Smooth muscle cell (in vitro differentiated cells): Measurements from ENCODE around the gene SOAT2. TPM values are rescaled to one million over a fixed set of nuclear protein-coding genes. Genes with fewer than 3 reads are reported as not detected.

Experiments used
- DNase-seq: peaks from one replicate; lab custom pipeline; 2025; ENCODE audit not compliant: unreplicated experiment; lab: John Stamatoyannopoulos, UW
- H2AFZ ChIP-seq: fragments of 200-600 bp; sonication (generic); 2 replicates; pipeline ENCODE4 v1.6.0; 2016; ENCODE audit warnings: antibody characterized with exemption, low read depth, mild to moderate bottlenecking
- H3F3A ChIP-seq: fragments of 200-600 bp; sonication (generic); 2 replicates; pipeline ENCODE4 v1.6.0; 2017; ENCODE audit warnings: antibody characterized with exemption, low read depth
- H3K27ac ChIP-seq: fragments of 200-600 bp; sonication (generic); 2 replicates; pipeline ENCODE4 v1.5.1; 2016; ENCODE audit warnings: low read depth, mild to moderate bottlenecking
- H3K27me3 ChIP-seq: fragments of 200-600 bp; sonication (generic); 2 replicates; pipeline ENCODE4 v1.6.1; 2016; ENCODE audit warnings: low read depth, mild to moderate bottlenecking
- H3K36me3 ChIP-seq: fragments of 200-600 bp; sonication (generic); 2 replicates; pipeline ENCODE4 v1.5.1; 2016; ENCODE audit warnings: low read depth
- H3K4me1 ChIP-seq: fragments of 200-600 bp; sonication (generic); 2 replicates; pipeline ENCODE4 v1.5.1; 2016; ENCODE audit warnings: low read depth
- H3K4me2 ChIP-seq: fragments of 200-600 bp; sonication (generic); 2 replicates; pipeline ENCODE4 v1.6.0; 2016; ENCODE audit warnings: mild to moderate bottlenecking
- H3K4me3 ChIP-seq: fragments of 200-600 bp; sonication (generic); 2 replicates; pipeline ENCODE4 v1.5.1; 2016; ENCODE audit warnings: mild to moderate bottlenecking
- H3K79me2 ChIP-seq: fragments of 200-600 bp; sonication (generic); 2 replicates; pipeline ENCODE4 v1.6.0; 2016; ENCODE audit warnings: low read depth, mild to moderate bottlenecking
- H3K9ac ChIP-seq: fragments of 200-600 bp; sonication (generic); 2 replicates; pipeline ENCODE4 v1.6.0; 2016; ENCODE audit warnings: low read depth
- H3K9me3 ChIP-seq: fragments of 200-600 bp; sonication (generic); replicated peaks from 2 replicates; pipeline ENCODE4 v1.5.1; 2016; ENCODE audit warnings: low read depth
- H4K20me1 ChIP-seq: fragments of 200-600 bp; sonication (generic); 2 replicates; pipeline ENCODE4 v1.6.0; 2016; ENCODE audit warnings: low read depth
- CTCF ChIP-seq: fragments of 200-600 bp; sonication (generic); IDR thresholded peaks from 2 replicates; pipeline ENCODE4 v1.5.1; 2017; ENCODE audit warnings: borderline replicate concordance, mild to moderate bottlenecking, antibody characterized with exemption; ENCODE audit not compliant: insufficient read depth, poor library complexity, severe bottlenecking
- WGBS: methylation state at CpG from one replicate; pipeline ENCODE4 v1.1.7; 2016; ENCODE audit warnings: low lambda C conversion rate; 5-methylcytosine and 5-hydroxymethylcytosine counted together
- polyA plus RNA-seq: library from polyadenylated mRNA; unstranded; fragments of >200 nt; fragmentation: Nextera tagmentation; extraction: Ambion mirVana; gene quantifications from 2 replicates; pipeline ENCODE4 v1.2.1, GENCODE V29; 2016
- total RNA-seq: library from RNA; depleted of rRNA; stranded (reverse); fragments of >200 nt; gene quantifications from 2 replicates; pipeline ENCODE4 v1.2.3, GENCODE V29; 2014

The SOAT2 gene
- total and polyA plus RNA-seq, 2 experiments from 2014 or later, result not detected

- Histone ChIP-seq H3K4me3 (no peak overlapping the region), H3K9ac (no peak overlapping the region), H3K4me1 (peaks cover 8% of the 10 kb centered on the region), H3K27ac (no peak overlapping the region), H2AFZ (no peak overlapping the region), H3K27me3 (no peaks in the 10 kb centered on the region), H3K36me3 (no peaks in the 10 kb centered on the region), H3K9me3 (no peaks in the 10 kb centered on the region), H3K79me2 (peaks cover 19% of the 10 kb centered on the region), H3F3A (no peaks in the 10 kb centered on the region), H4K20me1 (peaks cover 58% of the 10 kb centered on the region), H3K4me2 (no peak overlapping the region)
- no peak for TF ChIP-seq CTCF
- no peak for DNase-seq
- WGBS, result 96% methylated on average over 11 of the region's 11 CpGs
Measured at GRCh38 chr12:53074283-53074998, 28.8 kb upstream of the SOAT2 start.

GRCh38 chr12:53074999-53075370, 28.3 kb upstream of the SOAT2 start:
- TF ChIP-seq CTCF, result no peak
- Histone ChIP-seq H3K4me2 (no peak overlapping the region), H3K36me3 (no peaks in the 10 kb centered on the region), H2AFZ (no peak overlapping the region), H3K4me1 (peaks cover 8% of the 10 kb centered on the region), H3F3A (no peaks in the 10 kb centered on the region), H3K9me3 (no peaks in the 10 kb centered on the region), H3K4me3 (no peak overlapping the region), H3K9ac (no peak overlapping the region), H3K27ac (no peak overlapping the region), H3K27me3 (no peaks in the 10 kb centered on the region), H3K79me2 (peaks cover 19% of the 10 kb centered on the region), H4K20me1 (peaks cover 53% of the 10 kb centered on the region)
- 90% methylated on average over 3 of the region's 3 CpGs for WGBS
- no peak for DNase-seq

GRCh38 chr12:53076461-53076860, 26.8 kb upstream of the SOAT2 start:
- Histone ChIP-seq H3K27ac (no peak overlapping the region), H3K4me3 (no peak overlapping the region), H2AFZ (no peak overlapping the region), H3K36me3 (no peaks in the 10 kb centered on the region), H3K9me3 (no peaks in the 10 kb centered on the region), H3K4me1 (peaks cover 8% of the 10 kb centered on the region), H3K27me3 (no peaks in the 10 kb centered on the region), H3F3A (peaks cover 8% of the 10 kb centered on the region), H3K4me2 (no peak overlapping the region), H3K9ac (no peak overlapping the region), H3K79me2 (peaks cover 19% of the 10 kb centered on the region), H4K20me1 (peaks cover 38% of the 10 kb centered on the region)
- no peak for TF ChIP-seq CTCF
- no peak for DNase-seq
- WGBS, result 100% methylated on average over 3 of the region's 3 CpGs

- no peak overlapping the region for H3K27ac ChIP-seq
- WGBS, result 97% methylated on average over 8 of the region's 8 CpGs
- H3K79me2 ChIP-seq, result peaks cover 19% of the 10 kb centered on the region
- no peak for TF ChIP-seq CTCF
- no peak for DNase-seq
- peaks cover 8% of the 10 kb centered on the region for H3K4me1 ChIP-seq
- peaks cover 32% of the 10 kb centered on the region for H4K20me1 ChIP-seq
- peaks cover 8% of the 10 kb centered on the region for H3F3A ChIP-seq
- H3K9me3 ChIP-seq, result no peaks in the 10 kb centered on the region
- H3K9ac ChIP-seq, result no peak overlapping the region
- H3K36me3 ChIP-seq, result no peaks in the 10 kb centered on the region
- no peak overlapping the region for H3K4me2 ChIP-seq
- no peaks in the 10 kb centered on the region for H3K27me3 ChIP-seq
- no peak overlapping the region for H2AFZ ChIP-seq
- H3K4me3 ChIP-seq, result no peak overlapping the region
Measured at GRCh38 chr12:53077030-53077429, 26.3 kb upstream of the SOAT2 start.
